ENCODE measurements around the gene MVB12B.

The MVB12B gene

DNA sequence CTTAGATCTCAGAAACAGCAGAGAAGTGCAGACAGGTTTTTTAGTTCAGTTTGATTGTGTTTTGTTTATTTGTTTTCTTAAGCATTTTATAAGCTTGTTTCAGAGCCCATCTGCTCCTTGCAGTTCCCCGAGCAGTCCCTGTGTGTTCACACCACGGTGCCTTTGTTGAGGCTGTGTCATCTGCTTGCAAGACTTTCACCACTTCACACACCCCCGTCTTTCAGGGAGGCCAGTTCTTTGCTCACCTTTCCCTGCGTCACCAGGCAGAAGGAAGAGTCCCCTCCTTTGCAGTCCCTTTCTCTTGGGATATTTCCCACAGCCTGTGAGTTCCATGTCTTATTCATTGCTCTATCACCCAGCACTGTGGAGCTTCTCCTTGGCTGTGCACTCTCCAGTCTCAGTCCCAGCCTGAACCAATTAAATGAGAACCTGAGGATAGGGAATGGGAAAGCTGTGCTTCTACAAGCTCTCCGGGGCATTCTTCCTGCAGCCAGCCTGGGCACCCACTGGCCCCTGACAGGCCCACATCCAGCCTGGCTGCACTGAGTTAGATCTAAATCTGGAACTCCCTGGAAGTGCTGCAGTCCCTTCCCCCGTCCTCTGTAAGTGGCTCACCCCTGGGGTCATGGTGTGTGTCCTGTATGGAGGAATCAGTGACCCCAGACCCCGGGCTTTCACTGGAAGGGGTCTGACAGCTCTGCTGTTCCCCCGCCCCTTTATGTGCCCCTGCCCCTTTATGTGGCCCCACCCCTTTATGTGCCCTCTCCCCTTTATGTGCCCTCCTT, 5.5 kb downstream of the MVB12B start:
- DNase-seq, result no peak

DNA sequence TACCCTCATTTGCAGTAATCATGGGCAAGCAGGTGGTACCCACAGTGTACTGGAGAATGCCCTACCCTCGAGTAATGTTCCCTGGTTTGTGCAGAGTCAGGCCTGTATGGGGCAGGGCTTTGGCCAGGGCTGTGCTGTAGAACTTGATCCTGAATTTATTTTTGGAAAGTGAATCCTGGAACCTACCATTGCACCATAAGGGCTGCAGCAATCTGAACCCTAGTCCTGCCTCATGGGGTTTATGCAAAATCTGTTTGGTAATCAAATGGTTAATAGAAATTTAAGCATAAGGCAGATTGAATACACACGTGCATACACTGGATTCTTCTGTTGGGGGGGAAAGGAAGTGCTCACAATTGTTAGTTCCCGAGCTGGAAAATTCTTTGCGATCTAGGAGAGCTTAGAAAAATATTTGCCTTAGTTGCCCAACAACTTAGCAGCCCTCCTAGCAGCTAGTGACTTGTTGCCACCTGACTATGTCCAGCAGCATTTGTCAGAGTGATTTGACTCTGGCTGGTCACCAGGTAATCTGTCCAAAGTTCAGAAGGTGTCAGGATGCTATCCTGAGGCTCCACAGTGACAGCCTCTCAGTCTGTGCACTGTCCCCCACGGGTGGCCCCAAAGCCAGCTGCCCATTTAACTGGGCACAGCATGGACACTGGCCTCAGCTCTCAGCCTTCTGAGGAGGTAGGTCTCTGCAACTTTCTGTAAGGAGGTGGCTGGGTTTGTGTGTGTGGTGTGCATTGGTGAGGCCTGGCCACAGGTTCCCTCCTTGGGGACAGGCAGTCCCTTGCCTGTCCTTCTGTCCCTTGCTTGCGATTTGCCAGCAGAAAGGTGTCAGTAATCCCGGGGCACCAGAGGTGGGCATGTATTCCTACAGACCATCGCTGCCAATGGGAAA, 8.3 kb downstream of the MVB12B start:
- DNase-seq, result no peak

DNA sequence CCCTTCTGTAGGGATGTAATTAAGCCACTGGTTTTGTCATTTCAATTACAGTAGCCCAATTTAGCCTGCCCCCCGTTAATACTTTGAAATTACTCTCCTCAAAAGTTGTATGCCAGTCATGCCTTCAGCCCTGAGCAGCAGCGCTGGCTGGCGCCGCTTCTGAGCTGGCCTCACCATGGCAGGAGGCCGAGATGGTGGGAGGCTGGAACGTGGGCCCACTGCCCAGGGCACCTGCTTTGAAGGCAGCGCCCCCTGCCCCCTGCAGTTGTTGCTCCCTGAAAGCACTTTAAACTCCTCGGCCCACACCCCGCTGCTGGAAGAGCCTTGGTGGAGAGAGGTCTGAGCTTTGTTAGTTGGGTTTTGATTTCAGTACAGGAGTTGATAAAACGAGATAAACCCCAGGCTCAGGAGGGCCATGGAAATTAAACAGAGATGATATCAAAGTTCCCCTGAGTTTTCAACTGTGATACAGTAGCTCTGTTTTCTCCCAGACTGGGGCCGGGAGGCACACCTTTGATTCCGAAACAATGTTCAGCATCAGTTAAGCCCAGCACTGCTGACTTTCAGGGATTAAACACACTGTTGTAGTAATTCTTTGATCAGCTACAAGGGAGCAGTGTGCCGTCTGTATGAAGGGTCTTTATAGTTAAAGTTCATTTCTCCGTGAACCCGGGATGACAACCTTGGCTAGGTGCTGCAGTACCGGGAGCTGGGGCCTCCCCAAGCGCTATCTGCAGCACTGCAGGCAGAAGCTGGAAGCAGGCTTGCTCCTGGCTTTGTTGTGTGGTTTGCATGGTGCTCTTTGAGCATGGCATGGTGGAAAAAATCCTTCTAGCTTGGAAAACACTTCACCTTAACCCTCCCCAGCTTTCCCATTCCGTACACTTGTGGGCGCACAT, 9.5 kb downstream of the MVB12B start:
- no peak for DNase-seq

- no peak for DNase-seq
These were observed 10.2 kb downstream of the MVB12B start for GRCh38 chr9:126336736-126337325.

GRCh38 chr9:126337729-126338372, 11.2 kb downstream of the MVB12B start:
- DNase-seq, result no peak

DNA sequence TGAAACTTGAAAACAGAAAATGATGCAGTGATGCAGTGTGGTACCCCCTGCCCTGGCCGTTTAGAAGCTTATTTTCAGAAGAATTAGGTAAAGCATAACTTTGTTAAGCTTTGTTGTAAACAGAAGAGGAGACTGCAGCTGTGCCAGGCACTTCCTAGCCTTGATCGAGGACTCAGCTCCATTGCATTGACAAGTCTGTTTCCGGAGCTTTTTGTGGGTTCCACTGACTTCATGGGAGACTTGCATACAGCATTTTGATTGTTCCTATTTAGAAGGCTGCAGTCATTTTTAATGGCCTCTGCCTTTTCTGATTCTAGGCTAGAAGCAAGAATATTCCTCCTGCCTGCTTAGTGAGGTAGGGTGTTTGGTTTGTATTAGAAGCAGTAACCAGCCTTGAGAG, 12.3 kb downstream of the MVB12B start:
- no peak for DNase-seq

DNA sequence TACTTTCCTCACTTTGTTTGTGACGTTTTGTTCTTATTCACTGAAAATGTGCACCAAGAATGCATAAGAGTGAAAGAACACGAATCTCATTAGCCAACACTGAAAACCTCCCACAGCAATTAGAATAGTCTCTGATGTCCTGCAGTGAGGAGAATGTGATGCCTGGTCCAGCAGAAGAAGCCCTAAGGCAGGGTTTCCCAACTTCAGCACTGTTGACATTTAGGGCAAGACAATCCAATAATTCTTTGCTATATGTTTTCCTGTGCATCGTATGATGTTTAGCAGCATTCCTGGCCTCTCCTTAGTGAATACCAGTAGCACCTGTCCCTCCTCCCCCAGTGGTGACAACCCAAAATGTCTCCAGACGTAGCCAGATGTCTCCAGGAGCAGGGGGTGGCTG, 14.8 kb downstream of the MVB12B start:
- no peak for DNase-seq

- DNase-seq, result no peak
These were observed 15.3 kb downstream of the MVB12B start for GRCh38 chr9:126341902-126342301.

DNA sequence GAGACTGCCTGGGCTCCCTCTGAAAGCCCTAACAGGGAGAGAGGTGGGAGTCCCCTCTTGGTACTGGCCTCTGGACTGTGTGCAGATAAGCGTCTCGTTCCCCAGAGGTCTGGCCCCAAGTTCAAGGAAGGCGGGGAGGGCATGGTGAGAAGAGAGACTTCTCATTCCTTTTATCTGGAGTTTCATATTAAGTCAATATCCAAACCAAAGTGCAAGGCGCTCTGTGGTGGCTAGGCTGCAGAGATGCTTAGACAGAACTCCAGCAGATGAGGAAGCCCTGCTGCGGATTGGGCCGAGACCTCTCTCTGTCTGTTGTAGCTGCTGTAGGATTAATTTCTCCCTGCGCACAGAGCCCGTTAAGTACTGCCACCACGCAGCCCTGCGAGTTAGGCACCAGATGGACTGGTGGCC, 16.0 kb downstream of the MVB12B start:
- no peak for DNase-seq

DNA sequence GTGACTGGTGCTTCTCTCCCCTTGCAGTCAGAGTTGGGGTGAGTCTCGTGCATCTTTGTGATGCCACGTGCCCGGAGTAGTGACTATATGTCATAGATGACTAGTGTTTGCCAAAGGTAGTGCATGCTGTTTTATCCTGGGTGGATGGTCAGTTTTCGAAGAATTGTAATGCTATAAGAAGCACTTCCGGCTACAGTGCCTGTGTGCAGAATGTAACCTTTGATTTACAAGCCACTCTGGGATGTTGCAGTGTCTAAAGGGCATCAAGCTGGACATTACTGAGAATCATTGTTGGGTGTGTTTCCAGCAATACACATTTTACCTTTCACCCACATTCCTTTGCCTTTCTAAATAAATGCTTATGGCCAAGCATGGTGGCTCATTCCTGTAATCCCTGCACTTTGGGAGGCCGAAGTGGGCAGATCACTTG, 16.7 kb downstream of the MVB12B start:
- DNase-seq, result no peak

DNA sequence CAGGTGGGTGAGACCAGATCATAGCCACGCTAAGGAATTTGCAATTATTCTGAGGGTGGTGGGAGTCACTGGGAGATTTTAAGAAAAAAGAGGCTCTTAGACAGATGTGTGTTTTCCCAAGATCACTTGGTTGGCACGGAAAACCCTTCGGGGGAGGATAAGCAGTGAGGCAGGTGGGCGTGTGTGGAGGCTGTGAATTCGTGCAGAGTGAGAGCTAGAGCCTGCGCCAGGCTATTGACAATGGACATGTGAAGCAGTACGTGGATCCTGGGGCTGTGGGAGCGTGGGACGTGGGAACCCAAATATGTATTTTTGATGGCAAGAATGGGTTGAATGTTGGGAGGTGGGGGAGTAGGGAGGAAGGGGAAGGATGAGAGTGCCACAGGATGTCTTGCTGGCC, 19.4 kb downstream of the MVB12B start:
- DNase-seq, result no peak

DNA sequence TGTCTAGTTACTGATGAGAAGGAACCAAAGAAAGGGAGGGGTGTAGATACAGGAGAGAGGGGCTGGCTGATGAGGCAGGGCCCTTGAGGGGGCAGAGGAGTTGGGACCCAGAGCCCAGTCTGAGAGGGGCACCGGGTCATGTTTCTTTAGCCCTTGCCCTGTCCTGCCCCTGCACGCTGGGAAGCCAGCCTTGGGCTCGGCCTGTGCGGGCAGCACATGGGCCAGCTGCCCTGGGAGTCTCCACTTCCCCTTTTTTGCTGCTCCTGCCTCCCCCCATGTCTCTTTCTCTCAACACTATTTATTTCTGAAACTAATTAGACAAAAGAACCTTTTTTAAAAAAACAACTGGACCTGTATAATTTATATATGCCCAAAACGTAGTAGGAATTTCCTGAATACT, 20.5 kb downstream of the MVB12B start:
- peak; percentile 45 for DNase-seq

DNA sequence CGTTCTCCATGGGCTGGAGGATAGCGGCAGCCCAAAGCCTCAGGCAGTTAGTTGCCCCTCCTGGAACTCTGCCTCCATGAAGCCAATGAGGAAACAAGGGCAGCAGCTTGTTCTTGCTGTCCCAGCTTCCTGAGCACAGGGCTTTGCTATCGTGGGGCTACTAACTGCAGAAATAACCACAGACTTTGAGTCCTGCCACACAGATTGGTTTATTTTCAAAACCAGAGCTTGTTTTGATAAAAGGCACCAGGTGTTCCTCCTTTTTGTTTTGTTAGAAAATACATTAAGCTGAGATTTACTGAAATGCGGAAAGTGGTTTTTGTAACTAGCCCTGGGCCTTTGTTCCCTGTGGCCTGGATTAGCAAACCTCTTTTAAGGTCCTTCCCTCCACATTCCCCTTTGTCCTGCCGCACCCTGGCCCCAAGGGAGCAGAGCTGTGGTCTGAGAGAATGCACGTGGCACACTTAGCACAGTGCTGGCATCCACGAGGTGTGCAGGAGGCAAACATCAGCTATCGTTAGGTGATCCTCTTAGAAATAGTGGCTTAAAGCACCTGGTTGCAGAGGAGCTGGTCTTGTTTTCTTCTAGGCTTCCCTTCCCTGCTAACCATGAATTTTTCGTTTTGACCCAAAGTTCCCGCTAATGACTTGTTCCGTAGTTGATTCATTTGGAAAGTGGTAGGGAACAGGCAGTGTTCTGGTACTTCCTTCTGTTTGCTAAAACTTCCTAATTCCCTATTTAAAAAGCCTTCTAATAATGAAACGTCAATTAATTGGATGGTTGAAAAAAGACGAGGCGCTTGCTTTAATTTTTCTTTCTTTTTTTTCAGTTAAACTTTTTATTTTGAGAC, 21.5 kb downstream of the MVB12B start:
- DNase-seq, result peak; percentile 34

DNA sequence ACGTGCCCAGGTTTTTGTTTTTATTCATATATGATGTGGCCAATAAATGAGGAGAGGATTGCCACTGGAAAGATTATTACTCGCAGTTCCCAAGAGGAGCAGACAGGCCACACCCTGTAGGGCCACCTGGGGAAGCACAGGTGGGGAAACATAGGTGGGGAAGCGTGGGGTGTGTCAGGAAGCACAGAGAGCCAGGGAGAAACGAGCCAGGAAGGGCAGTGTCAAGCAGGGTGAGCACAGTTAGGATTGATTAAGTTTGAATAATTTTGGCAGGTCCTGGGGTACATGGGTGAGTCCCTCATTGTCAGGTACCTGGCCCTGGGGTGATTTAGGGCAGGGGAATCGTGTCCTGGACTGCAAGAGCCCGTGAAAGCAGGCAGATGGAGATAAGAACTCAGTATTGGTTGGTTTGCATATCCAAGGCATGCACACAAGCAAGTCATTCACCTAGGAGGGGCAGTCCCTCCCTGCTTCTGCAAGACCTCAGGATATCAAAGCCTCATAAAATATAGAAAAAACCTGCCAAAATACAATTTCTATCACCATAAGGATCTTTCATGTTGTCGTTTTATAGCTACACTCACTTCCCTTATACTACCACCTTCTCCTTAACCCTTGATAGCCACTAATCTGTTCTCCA, 22.4 kb downstream of the MVB12B start:
- DNase-seq, result no peak

- no peak for DNase-seq
These were observed 28.5 kb downstream of the MVB12B start for GRCh38 chr9:126354887-126355770.

- no peak for DNase-seq
These were observed 30.4 kb downstream of the MVB12B start for GRCh38 chr9:126357074-126357473.

DNA sequence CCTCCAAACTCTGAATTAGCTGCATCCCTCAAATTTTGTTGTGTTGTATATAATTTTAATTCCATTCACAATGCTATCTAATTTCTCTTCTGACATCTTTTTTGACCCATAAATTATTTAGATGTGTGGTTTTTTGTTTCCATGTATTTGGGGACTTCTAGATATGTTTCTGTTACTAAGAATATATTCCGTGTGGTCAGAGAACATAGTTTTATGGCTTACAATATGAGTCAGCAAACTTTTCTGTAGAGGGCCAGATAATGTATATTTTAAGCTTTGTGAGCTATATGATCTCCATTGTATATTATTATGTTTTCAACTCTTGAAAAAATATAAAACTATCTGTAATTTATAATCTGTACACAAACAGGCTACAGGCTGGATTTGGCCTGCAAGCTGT, 33.4 kb downstream of the MVB12B start:
- DNase-seq, result no peak

GRCh38 chr9:126361810-126362238, 35.2 kb downstream of the MVB12B start:
- DNase-seq, result no peak

DNA sequence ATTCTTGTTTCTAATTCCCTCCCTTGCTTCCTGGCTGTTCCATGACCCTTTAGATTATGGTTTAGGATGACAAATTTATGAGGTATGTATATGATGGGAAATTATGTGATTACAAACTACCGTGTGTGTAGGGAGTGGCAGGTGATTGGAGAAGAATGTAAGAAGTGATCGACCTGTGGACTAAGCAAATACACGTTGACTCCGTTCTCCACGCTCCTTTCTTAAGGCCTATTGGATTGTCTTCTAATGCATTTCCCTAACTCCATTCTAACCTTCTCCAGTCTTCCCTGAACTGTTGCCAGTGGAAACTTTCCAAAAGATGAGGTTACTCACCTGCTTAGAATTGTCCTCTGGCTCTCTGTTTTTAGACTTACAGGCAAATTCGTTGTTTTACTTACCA, 36.6 kb downstream of the MVB12B start:
- DNase-seq, result no peak

Measured in RPMI8226 (cell line).